NCI-H524 (cell line): ENCODE data around the gene GALNTL6.

ENCODE experiments used
- DNase-seq, 2 experiments: peaks; one replicate each; lab custom pipeline; 2025; lab: John Stamatoyannopoulos, UW

Gene GALNTL6

DNA sequence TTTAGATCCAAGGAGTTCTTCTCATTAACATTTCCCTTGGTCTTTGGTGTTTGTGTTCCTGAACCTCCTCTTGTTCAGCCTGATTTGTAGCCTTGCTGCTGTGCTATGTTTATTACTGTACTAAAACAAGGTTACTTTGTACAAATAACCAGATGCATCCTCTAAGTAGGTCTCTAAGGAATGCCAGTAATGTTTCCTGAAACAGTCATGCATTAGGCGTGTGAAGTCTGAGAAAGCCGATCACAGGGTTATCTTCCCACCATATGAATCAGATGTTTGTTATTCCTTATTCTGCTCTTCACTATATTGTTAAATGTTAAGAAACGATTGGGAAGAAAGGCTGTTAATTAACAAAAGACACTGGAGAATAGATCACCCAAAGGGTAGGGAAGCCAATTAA is 66.9 kb downstream of the GALNTL6 start:
- no peak for DNase-seq

DNA sequence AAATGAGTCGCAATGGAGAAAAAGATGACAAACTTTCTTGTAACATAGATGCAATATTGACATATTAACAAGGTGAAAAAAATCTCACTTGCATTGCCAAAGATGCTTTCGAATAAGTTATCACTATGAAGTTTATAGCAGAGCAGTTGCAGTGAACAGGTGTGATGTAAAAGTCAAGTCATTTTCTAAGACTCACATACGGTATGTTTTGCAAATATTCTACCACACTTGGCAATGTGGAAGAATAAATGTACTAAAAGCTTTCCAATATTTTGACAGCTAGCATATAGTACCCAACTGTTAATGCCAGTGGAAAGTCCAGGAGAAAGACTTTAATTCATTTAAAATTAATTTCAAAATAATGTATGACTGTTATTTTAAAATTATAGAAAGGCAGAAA is 76.5 kb downstream of the GALNTL6 start:
- DNase-seq, result no peak

DNA sequence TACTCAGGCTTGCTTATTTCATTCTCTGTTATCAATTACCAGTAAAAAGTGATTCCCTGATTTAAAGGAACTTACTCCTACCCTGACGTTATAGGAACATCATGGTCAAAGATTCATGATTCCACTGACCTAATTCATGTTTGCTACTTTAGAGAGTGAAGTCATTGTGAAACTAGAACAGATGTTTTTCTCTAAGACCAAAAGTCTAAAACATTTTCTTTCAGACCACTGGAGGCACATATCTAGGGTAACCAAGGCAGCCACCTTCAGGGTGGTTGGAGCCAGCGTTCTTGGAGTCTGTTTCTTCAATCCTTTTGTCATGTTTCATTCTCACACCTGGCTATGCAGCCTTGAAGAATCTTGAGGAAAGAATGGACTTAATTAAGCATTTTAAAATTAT is 77.8 kb downstream of the GALNTL6 start:
- no peak for DNase-seq

DNA sequence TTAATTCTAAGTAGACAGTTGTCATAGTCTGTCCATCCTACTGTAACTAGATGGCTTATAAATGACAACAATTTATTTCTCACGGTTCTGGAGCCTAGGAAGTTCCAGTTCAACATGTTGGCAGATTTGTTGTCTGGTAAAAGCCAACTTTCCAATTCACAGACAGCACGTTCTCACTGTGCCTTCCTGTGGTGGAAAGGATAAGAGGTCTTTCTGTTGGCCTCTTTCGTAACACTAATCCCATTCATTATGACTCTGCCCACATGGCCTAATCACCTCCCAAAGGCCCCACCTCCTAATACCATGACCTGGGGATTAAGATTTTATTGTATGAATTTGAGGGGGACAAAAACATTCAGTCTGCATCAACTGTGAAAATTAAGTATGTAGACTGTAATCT is 83.2 kb downstream of the GALNTL6 start:
- DNase-seq, result peak in 1 of 2 experiments; percentile 39

DNA sequence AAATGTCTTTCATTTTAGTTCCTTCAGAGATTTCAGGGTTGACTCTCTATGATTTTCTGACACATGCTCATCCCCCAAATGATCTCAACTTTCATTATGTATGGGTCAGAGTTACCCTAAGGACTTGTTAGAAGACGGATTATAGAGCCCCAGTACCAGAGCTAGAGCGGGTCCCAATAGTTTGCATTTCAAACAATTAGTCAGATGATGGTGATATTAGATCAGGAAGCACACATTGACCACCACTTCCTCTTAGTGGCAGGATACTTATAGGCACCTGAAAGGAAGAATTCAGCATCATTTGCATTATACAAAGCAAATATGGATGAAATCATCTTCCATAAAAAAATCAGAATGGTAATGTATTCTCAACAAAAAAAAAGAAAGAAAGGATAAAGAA is 106.1 kb downstream of the GALNTL6 start:
- no peak for DNase-seq

DNA sequence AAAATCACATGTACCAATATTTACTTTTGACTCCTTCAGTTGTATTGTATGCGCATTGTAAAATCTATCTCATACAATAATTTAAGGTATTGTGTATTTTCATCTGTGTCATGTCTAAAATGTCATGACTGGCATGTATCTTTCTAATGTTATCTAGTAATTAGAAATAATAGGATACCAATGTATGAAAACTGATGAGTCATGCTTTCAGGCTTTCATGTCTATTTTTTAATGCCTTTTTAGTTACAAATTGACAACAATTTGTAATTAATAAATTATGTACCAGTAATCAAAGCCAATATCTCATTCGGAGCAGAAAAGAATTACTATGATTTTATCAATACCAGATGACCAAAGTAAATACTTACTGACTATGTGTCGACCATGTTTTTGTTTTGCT is 107.7 kb downstream of the GALNTL6 start:
- DNase-seq, result no peak

DNA sequence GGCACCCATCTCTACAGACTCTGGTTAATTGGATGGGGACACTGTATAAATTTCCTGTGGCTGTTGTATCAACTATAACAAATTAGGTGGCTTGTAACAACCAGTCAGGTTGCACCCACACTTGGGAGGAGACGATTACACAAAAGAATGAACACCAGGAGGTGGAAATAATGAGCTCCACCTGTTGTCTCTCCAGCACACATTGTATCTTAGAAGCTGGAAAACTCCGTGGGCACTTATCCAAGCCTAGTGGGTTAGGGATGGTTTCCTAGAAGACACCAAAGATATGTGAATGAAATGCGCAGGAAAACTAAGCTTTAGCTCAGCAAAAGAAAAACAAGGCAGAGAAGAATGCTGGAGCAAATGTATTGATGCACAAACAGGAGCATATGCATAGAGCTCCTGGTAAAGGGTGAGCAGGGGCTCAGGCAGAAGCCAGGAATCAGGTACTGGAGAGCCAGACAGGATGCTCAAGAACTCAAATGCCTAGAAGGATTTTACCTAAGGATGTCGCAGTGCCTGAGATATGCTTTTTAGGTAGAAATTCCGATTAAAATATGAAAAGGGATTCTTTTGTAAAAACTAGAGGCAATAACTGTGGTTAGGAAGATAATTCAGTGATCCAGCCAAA is 111.7 kb downstream of the GALNTL6 start:
- peak in 1 of 2 experiments; percentile 2 for DNase-seq

DNA sequence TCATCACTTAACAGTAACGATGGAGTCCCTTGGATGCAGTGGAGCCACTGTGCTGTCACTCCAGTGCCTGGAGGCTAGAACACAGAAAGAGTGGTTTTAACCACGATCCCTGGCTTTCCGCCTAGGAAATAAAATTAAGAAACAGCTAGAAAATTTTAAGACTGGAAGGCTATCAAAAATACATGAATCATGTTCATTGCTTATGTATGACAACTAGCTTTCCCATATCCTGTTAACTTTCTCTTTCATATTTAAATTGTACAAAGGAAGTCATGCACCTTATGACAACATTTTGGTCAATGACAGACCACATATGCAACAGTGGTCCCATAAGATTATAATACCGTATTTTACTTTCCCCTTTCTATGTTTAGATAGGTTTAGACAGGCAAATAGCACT is 115.1 kb downstream of the GALNTL6 start:
- no peak for DNase-seq

DNA sequence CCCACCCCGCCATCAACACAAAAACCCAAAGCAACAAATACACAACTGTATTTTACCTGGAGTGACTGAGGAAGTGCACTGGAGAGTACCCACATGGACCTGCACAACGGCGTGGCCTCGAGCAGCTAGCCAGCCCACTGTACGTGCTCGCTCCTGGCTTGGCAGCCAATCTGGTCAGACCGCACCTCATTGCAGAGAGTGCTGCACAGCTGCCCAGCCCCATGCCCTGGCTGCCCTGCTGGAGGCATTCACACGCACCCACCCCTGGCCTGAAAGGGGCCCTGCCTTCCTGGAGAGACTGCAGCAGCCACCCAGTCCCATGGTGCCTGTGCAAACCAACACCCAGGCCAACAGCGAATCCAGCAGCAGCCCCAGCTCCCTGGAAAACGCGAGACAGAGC is 116.3 kb downstream of the GALNTL6 start:
- DNase-seq, result no peak

DNA sequence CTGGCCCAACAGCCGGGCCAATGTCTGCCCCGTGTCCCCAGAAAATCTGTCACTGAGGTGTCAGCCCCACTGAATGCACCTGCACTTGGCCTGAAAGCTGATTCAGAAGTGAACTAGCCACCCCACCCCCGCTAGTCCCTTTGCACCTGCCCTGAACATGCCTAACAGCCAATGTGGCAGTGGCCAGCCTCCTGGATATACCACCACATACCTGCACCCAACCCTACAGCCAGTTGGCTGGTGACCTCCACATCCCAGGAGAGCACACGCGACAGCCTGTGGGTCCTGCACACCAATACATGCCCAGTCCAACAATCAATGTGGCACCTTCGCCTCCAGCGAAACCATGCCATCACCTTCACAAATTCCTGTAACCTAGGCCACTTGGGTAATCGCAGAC is 116.7 kb downstream of the GALNTL6 start:
- DNase-seq, result no peak

DNA sequence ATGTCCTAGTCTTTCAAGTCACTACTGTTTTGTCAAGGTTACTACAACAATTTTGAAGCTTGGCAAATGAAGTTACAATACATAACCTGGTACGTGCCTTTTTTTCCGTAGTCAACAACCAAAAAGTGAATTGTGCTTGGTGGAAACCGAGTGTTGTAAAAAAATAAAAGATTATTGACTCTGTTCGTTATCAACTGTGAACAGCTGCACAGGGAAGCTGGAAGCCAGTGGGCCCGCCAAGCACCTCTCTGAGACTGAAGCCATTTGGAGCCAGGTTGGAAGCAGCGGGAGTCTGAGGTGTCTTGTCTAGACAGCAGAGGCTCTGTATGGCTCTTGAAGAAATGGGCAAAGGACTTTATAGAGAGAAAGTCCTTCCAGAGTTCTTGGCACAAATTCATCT is 119.0 kb downstream of the GALNTL6 start:
- DNase-seq, result no peak

DNA sequence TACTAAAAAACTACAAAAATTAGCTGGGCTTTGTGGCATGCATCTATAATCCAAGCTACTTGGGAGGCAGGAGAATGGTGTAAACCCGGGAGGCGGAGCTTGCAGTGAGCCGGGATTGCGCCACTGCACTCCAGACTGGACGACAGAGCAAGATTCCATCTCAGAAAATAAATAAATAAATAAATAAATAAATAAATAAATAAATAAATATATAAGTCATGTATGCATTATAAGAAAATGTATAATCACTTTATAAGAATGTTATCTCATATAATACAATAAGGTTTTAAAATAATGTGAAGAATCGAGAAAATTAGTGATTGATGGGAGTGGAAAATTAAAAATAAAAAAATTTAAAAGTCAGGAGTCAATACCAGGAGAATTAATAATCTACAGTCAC is 127.5 kb downstream of the GALNTL6 start:
- no peak for DNase-seq

DNA sequence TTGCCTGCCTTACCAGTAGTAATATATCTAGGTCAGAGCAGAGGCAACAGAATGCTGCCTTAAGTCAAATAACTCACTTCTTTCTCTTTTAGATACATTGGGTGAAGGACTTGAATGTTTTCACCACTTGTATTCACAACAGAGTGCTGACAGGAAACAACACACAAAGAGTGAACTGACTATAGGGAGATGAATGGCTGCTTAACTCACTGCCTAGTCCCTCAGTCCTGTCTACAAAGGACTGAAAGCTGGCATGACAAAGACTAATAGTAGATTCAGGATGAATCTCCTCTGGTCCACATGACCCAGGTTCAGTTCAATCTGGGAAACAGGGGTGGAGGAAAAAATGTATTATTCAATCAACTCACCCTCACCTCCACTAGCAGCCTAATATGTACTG is 134.2 kb downstream of the GALNTL6 start:
- DNase-seq, result no peak

DNA sequence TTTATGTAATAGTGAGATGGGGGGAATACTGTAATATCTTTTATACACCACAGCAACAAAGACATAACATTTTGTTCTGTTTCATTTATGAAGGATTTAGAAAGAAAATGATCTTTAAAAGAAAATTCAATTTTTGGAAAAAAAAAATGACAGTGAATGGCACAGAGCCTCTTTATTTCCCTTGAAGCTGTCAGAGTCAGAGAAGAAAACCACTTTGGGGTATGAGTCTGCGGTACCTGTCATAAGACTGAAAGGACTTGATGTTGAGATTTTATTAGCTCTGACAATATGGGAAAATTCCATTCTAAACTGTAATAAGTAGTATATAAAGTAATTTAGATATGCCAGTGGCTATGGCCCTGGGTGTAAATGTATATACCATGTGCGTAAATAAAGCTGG is 134.8 kb downstream of the GALNTL6 start:
- DNase-seq, result no peak

DNA sequence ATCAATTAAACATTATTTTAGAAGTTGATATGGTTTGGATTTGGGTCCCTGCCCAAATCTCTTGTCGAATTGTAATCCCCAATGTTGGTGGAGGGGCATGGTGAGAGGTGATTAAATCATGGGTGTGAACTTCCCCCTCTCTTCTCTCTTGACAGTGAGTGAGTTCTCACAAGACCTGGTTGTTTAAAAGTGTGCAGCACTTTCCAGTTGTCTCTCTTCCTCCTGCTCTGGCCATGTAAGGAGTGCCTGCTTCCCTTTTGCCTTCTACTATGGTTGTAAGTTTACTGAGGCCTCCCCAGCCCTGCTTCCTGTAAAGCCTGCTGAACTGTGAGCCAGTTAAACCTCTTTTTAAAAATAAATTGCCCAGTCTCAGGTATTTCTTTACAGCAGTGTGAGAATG is 141.4 kb downstream of the GALNTL6 start:
- no peak for DNase-seq

DNA sequence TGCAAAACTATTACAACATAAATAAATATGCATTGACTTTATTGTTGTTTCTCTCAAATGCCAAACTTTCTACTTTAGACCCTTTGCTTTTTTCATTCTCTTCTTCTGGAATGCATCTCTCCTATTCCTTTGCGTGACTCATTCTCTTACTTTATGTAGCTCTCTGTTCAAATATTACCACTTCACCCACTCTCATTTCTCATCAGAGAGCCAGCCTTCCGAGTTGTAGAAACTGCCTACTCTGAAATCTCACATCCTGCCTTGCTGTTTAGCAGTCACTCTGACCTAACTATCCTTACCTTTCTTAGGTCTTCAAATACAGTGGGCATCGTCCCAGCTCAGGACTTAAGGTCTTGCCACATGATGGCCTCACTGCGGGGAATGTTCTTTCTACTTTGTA is 143.5 kb downstream of the GALNTL6 start:
- no peak for DNase-seq

DNA sequence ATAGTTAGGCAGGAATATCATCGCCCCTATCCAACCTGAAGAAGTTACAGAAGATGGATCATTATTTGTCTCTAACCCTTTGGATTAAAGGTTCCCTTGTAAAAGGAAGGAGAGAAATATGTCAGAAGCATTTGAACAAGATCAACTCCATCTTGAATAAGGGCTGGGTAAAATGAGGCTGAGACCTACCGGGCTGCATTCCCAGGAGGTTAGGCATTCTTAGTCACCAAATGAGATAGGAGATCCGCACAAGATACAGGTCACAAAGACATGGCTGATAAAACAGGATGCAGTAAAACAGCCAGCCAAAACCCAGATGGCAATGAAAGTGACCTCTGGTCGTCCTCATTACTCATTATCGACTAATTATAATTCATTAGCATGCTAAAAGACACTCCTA is 148.9 kb downstream of the GALNTL6 start:
- no peak for DNase-seq

DNA sequence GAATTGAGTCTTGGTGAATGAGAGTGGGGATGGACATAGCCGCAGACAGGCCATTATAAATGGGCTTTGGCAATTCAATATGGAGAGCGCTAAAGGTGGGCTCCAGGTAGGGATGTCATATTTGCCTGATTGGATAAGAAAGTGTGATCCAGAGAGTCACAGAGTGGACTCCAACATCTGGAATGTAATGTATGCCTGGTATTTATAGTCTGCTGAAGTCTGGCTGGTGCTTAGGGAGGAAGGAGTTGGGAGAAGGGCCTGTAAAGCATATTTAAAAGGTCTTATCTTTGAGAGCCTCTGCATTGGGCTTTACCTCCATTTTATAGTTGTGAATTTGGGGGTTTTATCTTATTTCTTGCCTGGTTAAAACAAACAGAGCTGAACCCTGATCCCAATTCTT is 153.2 kb downstream of the GALNTL6 start:
- DNase-seq, result no peak

DNA sequence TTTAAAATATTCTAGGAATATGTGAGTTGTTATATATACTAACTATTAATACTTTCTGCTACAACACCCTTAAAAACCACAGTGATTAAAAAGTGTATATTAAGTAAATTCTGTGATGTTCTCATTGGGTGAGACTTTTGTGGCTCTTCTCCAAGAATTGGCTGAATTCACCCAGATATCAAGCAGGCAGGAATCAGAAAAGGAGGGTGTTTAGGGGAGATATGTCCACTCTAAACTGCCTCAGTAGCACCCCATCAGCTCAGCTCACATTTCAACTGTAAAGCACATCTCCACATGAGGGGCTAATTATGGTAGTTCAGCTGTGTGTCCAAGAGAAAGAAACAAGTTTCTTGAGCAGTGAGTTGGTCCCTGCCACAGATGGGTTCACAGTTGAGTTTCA is 165.0 kb downstream of the GALNTL6 start:
- no peak for DNase-seq

DNA sequence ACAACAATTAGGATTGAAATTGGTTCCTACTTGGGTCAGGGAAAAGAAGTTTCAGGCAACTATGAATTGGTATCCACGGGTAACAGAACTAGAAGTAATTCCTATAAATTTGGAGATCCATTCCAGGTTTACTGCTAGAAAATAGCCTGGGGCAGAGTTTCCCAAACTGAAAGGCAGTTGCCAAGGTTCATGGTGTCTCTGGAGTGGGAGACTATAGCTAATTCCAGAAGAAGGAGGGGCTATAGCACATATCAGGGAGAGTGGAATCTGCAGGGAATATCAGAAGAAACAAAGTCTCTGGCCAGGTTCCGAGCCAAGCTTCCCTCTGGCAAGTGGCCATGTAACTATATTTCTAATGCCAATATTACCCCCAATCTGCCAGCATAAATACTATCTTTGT is 166.3 kb downstream of the GALNTL6 start:
- DNase-seq, result no peak

DNA sequence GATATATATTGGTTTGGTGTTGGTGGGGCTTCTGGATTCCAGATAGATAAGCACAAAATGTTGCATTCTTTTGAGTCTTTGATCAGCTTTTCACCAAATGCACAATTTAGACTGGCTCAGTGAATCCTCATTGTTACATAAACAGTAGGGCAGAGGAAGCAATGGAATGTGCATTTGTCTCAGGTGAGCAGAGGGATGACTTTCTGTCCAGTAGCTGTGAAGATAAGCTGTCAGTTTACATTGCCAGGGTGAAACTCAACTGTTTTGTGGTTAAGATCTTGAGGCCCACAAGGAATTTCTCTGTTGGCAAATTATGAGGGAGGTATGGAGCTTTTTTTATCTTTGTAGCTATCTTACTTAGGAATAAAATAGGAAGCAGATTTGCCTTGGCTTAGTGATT is 168.0 kb downstream of the GALNTL6 start:
- DNase-seq, result no peak

DNA sequence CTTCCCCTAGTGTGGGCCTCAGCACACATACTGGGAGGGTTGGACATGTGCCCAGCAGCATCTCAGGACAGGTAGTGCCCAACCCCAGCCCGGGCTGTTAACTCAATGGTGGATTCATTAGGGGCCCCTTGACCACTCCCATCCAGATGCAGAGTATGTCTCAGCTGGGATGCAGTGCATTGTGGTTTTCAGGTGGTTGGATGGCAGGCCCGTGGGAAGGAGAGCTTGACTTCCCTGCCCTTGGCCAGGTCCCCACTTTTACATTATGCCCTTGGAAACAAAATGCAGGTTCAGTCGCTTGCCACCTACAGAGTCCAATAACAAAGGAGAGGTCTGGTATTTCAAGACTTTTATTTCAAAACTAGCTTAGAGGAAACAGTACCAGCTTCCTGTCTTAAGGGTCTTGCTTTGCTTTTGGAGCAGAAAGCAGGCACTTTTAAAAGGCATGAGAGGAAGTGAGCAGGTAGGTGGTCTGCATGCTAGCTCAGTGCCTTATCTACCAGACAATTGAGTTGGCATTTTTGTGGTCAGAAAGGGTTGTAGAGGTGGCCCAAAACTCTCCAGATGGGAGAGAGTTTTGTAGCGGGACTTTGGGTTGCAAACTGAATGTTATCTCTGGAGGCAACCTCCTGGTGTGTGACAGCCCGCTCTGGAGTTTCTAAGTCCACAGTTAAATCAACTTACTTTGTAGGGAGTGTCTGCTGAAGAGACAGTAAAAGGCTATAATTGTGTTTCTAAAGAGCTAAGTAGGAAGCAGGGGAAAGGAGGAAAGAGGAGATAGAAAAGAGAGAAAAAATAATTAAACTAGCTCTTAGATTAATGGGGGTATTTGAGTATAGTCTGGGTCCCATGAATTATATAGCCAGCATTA is 171.0 kb downstream of the GALNTL6 start:
- no peak for DNase-seq

DNA sequence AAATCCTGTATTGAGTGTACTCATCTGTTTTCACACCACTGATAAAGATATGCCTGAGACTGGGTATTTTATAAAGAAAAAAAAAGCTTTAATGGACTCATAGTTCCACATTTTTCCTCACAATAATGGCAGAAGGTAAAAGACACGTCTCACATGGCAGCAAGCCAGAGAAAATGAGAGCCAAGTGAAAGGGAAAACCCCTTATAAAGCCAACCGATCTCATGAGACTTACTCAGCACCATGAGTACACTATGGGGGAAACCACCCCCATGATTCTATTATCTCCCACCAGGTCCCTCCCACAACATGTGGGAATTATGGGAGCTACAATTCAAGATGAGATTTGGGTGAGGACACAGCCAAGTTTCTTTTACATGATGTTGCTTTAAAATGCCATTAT is 171.9 kb downstream of the GALNTL6 start:
- no peak for DNase-seq

DNA sequence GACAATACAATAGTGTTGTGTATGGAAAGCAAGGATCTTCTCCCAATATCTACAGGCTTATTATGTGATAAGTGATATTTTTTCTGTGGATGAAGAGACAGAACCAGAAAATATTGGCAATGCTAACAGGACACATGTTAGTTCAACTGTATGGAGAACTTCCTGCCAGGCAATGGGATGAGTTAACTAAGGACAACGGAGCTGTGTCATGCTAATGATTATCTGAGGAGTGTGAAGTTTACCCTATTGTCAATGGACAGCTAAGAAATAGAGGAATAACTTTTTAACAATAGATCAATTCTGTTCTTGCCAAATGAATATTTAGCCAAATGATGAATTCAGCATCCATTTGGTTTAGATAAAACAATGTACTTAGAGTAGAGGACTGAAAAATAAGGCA is 180.0 kb downstream of the GALNTL6 start:
- DNase-seq, result no peak
